ELF-1 (cell line): ENCODE results near the gene ABHD4.
"Not testable (repeated sequence)": the region's sequence is repeated elsewhere in the genome, so short reads cannot be mapped to it uniquely, and the experiment has no call there.

Experiments
- DNase-seq: peaks from one replicate; pipeline ENCODE4 v3.0.0-alpha.2; 2016; ENCODE audit warnings: low read depth, low spot score

The ABHD4 gene

GRCh38 chr14:22598099-22598895 is at the start of gene ABHD4:
ABHD4 (plus strand) TSS chr14:22598300; CDS start chr14:22598307, 7 bp downstream.
- DNase-seq, result peak; percentile 75

DNA sequence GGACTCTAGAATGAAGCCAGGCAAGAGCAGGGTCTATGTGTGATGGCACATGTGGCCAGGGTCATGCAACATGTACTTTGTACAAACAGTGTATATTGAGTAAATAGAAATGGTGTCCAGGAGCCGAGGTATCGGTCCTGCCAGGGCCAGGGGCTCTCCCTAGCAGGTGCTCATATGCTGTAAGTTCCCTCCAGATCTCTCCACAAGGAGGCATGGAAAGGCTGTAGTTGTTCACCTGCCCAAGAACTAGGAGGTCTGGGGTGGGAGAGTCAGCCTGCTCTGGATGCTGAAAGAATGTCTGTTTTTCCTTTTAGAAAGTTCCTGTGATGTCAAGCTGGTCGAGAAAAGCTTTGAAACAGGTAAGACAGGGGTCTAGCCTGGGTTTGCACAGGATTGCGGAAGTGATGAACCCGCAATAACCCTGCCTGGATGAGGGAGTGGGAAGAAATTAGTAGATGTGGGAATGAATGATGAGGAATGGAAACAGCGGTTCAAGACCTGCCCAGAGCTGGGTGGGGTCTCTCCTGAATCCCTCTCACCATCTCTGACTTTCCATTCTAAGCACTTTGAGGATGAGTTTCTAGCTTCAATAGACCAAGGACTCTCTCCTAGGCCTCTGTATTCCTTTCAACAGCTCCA is 48.7 kb upstream of the ABHD4 start:
- DNase-seq, result no peak

GRCh38 chr14:22549981-22550673 is 48.0 kb upstream of the ABHD4 start:
- DNase-seq, result no peak

GRCh38 chr14:22551605-22551997 is 46.5 kb upstream of the ABHD4 start:
- no peak for DNase-seq

GRCh38 chr14:22552001-22552826 is 45.9 kb upstream of the ABHD4 start:
- no peak for DNase-seq

GRCh38 chr14:22552827-22553076 is 45.3 kb upstream of the ABHD4 start:
- DNase-seq, result no peak

GRCh38 chr14:22553445-22553844 is 44.7 kb upstream of the ABHD4 start:
- no peak for DNase-seq

- DNase-seq, result not testable (repeated sequence)
Measured at GRCh38 chr14:22553861-22554497, 44.1 kb upstream of the ABHD4 start.

GRCh38 chr14:22554498-22555383 is 43.4 kb upstream of the ABHD4 start:
- DNase-seq, result no peak

DNA sequence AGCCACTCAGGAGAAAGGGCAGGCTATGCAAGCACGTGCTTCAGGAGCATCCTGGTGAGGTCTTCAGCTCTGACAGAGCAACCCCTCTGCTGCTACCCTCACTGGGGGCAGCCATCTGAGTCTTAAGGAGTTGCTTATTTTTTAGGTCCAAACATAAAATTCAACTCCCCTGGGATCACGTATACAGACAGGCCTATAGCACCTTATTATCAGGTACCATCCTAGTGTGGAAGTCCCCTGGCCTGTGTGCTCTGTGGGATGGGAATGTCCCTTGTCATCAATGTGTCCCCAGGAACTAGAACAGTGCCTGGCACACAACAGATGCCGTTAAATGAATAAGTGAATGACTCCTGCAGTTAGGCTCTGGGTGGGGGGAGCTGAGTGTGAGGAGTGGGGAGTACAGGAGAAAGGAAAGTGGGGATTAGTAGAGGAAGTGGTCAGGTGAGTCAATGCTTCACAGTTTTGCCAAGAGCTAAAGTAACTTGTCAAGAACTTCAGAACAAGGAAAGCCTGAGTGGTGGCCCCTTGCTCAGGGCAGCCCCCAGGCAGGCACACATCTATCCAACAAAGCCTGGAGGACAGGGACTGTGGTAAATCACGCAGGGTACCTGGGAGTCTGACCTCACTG is 42.6 kb upstream of the ABHD4 start:
- no peak for DNase-seq

DNA sequence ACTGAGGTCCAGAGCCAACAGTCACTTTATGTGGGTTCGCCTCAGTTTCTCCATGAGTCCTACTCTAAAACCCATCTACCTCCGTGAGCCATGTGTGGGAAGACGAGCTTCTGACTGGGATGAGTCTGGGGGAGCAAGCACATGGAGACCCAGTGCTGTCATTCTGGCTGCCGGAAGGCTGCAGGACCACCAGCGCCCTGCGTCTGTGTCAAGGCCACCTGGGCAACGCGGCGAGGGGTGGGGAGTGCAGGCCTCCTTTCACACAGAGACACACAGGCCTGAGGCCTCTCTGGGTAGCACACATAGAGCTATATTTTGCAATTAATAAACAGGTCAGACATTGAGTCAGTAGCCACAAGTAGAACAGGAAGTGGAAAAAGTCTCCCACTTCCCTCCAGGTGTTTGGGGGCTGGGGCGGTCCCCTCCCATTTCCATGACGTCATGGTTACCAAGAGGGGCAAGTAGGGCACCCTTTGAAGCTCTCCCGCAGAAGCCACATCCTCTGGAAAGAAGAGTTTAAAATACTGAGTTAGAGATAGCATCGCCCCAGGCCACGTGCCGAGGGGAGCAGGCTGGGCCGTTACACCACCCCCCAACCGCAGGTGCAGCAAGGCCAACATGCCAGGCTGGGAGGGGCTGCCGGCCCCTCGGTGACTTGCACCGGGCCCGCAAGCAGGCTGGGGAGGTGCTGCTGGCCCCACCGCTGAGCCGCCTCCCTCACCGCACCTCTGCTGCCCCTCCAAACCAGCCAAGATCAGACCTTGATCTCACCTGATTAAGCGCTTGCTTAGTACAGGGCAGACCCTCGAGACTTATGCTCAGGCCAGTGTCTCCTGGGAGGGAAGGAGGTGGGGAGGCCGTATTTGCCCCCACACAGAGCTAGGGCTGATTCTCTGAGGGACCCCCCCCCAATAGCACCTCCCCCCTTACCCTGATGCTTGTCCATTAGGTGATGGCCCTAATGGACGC is 41.8 kb upstream of the ABHD4 start:
- DNase-seq, result no peak

GRCh38 chr14:22556990-22557623 is 41.0 kb upstream of the ABHD4 start:
- DNase-seq, result peak; percentile 91

GRCh38 chr14:22557846-22558220 is 40.3 kb upstream of the ABHD4 start:
- no peak for DNase-seq

GRCh38 chr14:22558221-22558913 is 39.7 kb upstream of the ABHD4 start:
- peak; percentile 72 for DNase-seq

GRCh38 chr14:22559041-22559440 is 39.1 kb upstream of the ABHD4 start:
- no peak for DNase-seq

DNA sequence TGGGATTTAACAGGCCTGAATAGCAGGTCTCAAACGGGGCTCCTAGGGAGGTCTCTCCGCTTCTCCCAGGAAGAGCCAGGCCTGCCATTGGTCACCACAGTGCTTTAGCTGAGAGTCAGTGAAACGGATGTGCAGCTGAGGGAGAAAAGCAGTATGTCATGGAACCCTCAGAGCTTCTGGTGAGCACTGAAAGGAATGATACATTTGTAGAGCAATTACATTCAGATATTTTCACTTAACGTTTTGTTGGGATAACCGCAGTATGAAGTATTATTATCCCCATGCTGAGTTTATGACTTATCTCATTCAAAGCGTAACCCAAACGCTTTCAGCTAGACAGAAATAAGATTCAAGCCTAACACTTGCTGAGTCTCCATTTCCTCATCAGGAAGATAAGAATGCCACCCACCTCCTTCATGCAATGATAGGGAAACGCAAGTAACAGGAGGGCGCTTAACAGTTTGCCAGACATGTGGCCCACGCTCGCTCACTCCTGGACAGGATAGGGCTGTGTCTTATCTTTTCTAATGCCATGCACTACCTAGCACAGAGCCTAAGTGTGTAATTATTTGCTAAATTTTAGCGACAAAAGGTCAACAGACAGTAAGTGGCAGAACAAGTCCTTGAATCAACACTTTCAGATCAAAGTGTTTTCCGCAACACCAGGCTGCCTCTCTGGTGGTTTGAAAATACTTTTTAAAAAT is 37.3 kb upstream of the ABHD4 start:
- DNase-seq, result no peak

- DNase-seq, result no peak
Measured at GRCh38 chr14:22561366-22561660, 36.8 kb upstream of the ABHD4 start.
